Measurements from ENCODE around the gene MYL9. TPM values are rescaled to one million over a fixed set of nuclear protein-coding genes. Genes with fewer than 3 reads are reported as not detected.
"Not testable (repeated sequence)": the region's sequence is repeated elsewhere in the genome, so short reads cannot be mapped to it uniquely, and the experiment has no call there.

The MYL9 gene
- total and polyA plus RNA-seq, 2 donors (not counting 1 experiment from before 2014, with no cell fraction given) = 0.78 to 3.5 TPM

DNA sequence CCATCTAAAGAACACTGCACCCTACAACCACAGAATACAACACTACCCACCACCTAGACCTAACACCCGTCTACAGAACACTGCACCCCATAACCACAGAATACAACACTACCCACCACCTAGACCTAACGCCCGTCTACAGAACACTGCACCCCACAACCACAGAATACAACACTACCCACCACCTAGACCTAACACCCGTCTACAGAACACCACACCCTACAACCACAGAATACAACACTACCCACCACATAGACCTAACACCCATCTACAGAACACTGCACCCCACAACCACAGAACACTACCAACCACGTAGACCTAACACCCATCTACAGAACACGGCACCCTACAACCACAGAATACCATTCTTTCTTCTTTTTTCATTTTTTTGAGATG lies 23.4 kb downstream of the MYL9 start:
- H3K79me2 ChIP-seq (ENCODE audit: control insufficient read depth, insufficient read depth, low read length); H3K4me3 Mint-ChIP-seq; H3K4me1 Mint-ChIP-seq; ATAC-seq (ENCODE audit: low read depth); intact Hi-C loops (cut with micrococcal nuclease); H3K4me3 ChIP-seq (ENCODE audit: control extremely low read depth in 1 of 5, extremely low read depth in 1 of 5, insufficient read depth in 1 of 5, low read depth in 2 of 5, low read length in 4 of 5); H3K4me1 ChIP-seq (ENCODE audit: control insufficient read depth in 2 of 2, insufficient read depth in 2 of 2, low read length in 2 of 2); DNase-seq; H3K9me3 Mint-ChIP-seq (ENCODE audit: insufficient read depth); H2AFZ ChIP-seq (ENCODE audit: insufficient read depth, low read depth, low read length, poor library complexity, severe bottlenecking); H4K20me1 ChIP-seq (ENCODE audit: control insufficient read depth, insufficient read depth, low read length, poor library complexity, severe bottlenecking); POLR2A ChIA-PET; CTCF ChIA-PET; H3K27ac Mint-ChIP-seq; H3K4me2 ChIP-seq (replicated peaks; ENCODE audit: low read depth, low read length, poor library complexity, severe bottlenecking); H3K9ac ChIP-seq (ENCODE audit: low read length); H3K27ac ChIP-seq (ENCODE audit: low read length in 2 of 2); H3K36me3 ChIP-seq (replicated peaks in 1 of 2; ENCODE audit: control extremely low read depth in 1 of 2, control insufficient read depth in 1 of 2, extremely low read depth in 1 of 2, insufficient read depth in 2 of 2, low read length in 1 of 2); H3K27me3 ChIP-seq (replicated peaks in 1 of 4; ENCODE audit: control extremely low read depth in 1 of 4, control insufficient read depth in 3 of 4, insufficient read depth in 4 of 4, low read length in 3 of 4); H3K27me3 Mint-ChIP-seq: not testable (repeated sequence)
- peaks cover 0 to 14% (median 7%) of the 10 kb centered on the region in 3 donors for H3K9me3 ChIP-seq (ENCODE audit: control extremely low read depth in 1 of 3, control insufficient read depth in 2 of 3, insufficient read depth in 1 of 3, low read length in 2 of 3)
- 93% methylated on average over 6 of the region's 6 CpGs for WGBS (ENCODE audit: insufficient coverage)

DNA sequence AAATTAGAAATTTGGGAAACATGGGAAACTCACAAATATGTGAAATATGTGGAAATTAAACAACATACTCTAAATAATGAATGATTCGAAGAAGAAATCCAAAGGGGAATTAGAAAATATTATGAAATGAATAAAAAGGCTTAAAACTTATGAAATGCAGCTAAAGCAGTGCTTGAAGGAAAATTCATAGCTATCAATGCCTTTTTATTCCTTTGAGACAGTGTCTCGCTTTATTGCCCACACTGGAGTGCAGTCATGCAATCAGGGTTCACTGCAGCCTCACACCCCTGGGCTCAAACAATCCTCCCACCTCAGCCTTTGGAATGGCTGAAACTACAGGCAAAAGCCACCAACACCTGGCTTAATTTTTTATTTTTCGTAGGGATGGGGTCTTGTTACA lies 24.2 kb downstream of the MYL9 start:
- no peak overlapping the region for H2AFZ ChIP-seq (ENCODE audit: insufficient read depth, low read depth, low read length, poor library complexity, severe bottlenecking)
- peaks cover 0 to 14% (median 7%) of the 10 kb centered on the region in 3 donors for H3K9me3 ChIP-seq (ENCODE audit: control extremely low read depth in 1 of 3, control insufficient read depth in 2 of 3, insufficient read depth in 1 of 3, low read length in 2 of 3)
- H3K27me3 ChIP-seq (replicated peaks in 1 of 4; ENCODE audit: control extremely low read depth in 1 of 4, control insufficient read depth in 3 of 4, insufficient read depth in 4 of 4, low read length in 3 of 4) = no peaks in the 10 kb centered on the region
- Mint-ChIP-seq H3K27ac (no peak overlapping the region), H3K9me3 (ENCODE audit: insufficient read depth) (peaks cover 3% of the 10 kb centered on the region), H3K27me3 (no peaks in the 10 kb centered on the region), H3K4me1 (no peaks in the 10 kb centered on the region), H3K4me3 (no peak overlapping the region)
- H3K9ac ChIP-seq (ENCODE audit: low read length) = no peak overlapping the region
- ATAC-seq (ENCODE audit: low read depth) = no peak
- H3K27ac ChIP-seq (ENCODE audit: low read length in 2 of 2) = no peak overlapping the region
- no peak for TF ChIP-seq EZH2 (IDR thresholded peaks at IDR 0.05; ENCODE audit: borderline replicate concordance, insufficient read depth, low read depth, low read length, poor library complexity, severe bottlenecking)
- TF ChIP-seq, protein P1, sequence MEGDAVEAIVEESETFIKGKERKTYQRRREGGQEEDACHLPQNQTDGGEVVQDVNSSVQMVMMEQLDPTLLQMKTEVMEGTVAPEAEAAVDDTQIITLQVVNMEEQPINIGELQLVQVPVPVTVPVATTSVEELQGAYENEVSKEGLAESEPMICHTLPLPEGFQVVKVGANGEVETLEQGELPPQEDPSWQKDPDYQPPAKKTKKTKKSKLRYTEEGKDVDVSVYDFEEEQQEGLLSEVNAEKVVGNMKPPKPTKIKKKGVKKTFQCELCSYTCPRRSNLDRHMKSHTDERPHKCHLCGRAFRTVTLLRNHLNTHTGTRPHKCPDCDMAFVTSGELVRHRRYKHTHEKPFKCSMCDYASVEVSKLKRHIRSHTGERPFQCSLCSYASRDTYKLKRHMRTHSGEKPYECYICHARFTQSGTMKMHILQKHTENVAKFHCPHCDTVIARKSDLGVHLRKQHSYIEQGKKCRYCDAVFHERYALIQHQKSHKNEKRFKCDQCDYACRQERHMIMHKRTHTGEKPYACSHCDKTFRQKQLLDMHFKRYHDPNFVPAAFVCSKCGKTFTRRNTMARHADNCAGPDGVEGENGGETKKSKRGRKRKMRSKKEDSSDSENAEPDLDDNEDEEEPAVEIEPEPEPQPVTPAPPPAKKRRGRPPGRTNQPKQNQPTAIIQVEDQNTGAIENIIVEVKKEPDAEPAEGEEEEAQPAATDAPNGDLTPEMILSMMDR (IDR thresholded peaks at IDR 0.05) = no peak
- intact Hi-C loops (cut with micrococcal nuclease) = no loop called here
- no peak for DNase-seq
- ChIA-PET POLR2A (no interaction called here), CTCF (no interaction called here)
- H3K4me2 ChIP-seq (replicated peaks; ENCODE audit: low read depth, low read length, poor library complexity, severe bottlenecking) = no peak overlapping the region
- H3K4me1 ChIP-seq (ENCODE audit: control insufficient read depth in 2 of 2, insufficient read depth in 2 of 2, low read length in 2 of 2) = no peaks in the 10 kb centered on the region
- no peaks in the 10 kb centered on the region for H3K79me2 ChIP-seq (ENCODE audit: control insufficient read depth, insufficient read depth, low read length)
- H4K20me1 ChIP-seq (ENCODE audit: control insufficient read depth, insufficient read depth, low read length, poor library complexity, severe bottlenecking) = no peaks in the 10 kb centered on the region
- H3K4me3 ChIP-seq (ENCODE audit: control extremely low read depth in 1 of 5, extremely low read depth in 1 of 5, insufficient read depth in 1 of 5, low read depth in 2 of 5, low read length in 4 of 5) = no peak overlapping the region
- 92% methylated on average over 1 of the region's 3 CpGs for WGBS (ENCODE audit: insufficient coverage)
- H3K36me3 ChIP-seq (replicated peaks in 1 of 2; ENCODE audit: control extremely low read depth in 1 of 2, control insufficient read depth in 1 of 2, extremely low read depth in 1 of 2, insufficient read depth in 2 of 2, low read length in 1 of 2) = peaks cover 0 to 2% of the 10 kb centered on the region in 2 experiments

Data from B cell (primary cell).